Colonic mucosa (tissue), 4 donors: Measurements from ENCODE around the gene GORASP1. TPM values are rescaled to one million over a fixed set of nuclear protein-coding genes. Genes with fewer than 3 reads are reported as not detected.
A peak's percentile ranks its signal among the peaks of the same experiment; 100 is the strongest.
"Not testable (repeated sequence)": the region's sequence is repeated elsewhere in the genome, so short reads cannot be mapped to it uniquely, and the experiment has no call there.

Source experiments
- DNase-seq: peaks from one replicate; pipeline ENCODE4 v3.0.0-alpha.2; 2020
- H3K27ac ChIP-seq: fragments of 200-600 bp; one replicate; pipeline ENCODE4 v1.8.0; 2021
- H3K27me3 ChIP-seq: fragments of 200-600 bp; one replicate; pipeline ENCODE4 v1.8.0; 2021
- H3K36me3 ChIP-seq: fragments of 200-600 bp; one replicate; pipeline ENCODE4 v1.8.0; 2021
- H3K4me1 ChIP-seq: fragments of 200-600 bp; one replicate; pipeline ENCODE4 v1.8.0; 2021; ENCODE audit warnings: mild to moderate bottlenecking
- H3K4me3 ChIP-seq: fragments of 200-600 bp; one replicate; pipeline ENCODE4 v1.8.0; 2021
- H3K9ac ChIP-seq, 2 donors: one replicate each; pipeline ENCODE4 v1.7.0; 2013; ENCODE audit warnings: control low read depth in 2 of 2, low read depth in 2 of 2, low read length in 2 of 2
- H3K9me3 ChIP-seq: fragments of 200-600 bp; one replicate; pipeline ENCODE4 v1.8.0; 2021
- CTCF ChIP-seq: fragments of 200-600 bp; IDR thresholded peaks from one replicate; pipeline ENCODE4 v1.8.0; 2022; ENCODE audit warnings: antibody characterized with exemption, mild to moderate bottlenecking
- intact Hi-C: fragments of 100-400 bp; cut with DNase I; formaldehyde crosslinking; loops from one replicate; pipeline ENCODE4 v1.14.1; 2022
- total RNA-seq, 2 donors: library from RNA; stranded (reverse); fragmentation: NEBNext Ultra II Directional in 1 of 2; extraction: Animal tissue kit (Norgen Biotek cat#: 25700) in 1 of 2; gene quantifications; one replicate each; pipeline ENCODE4 v1.2.1, GENCODE V29; 2021
- donor health status: healthy.
- donor health status: DM: no; HTN: no; CAD: no.
- donor health status: DM: no; HTN: no; CAD: no.

GORASP1 gene
- total RNA-seq, 2 donors from 2014 or later, result 84.2 to 106 TPM

DNA sequence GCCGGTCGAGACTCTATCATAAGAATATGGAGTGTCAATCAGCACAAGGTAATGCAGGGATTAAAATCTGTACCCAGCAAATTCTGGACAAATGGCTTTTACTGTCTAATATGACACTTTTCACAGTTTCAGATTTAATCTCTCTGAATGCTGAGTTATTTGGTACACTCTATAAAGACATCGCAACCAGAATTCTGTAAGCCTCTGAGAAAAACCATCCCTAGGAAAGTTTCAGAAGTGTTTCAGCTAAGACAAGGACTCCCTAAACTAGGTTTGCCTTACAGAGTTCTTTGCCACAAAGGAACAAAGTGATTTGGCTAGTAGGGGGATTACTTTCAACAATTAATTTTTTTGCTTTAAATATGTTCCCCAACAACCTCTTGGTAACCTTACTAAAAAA, 44.3 kb downstream of the GORASP1 start:
- no peak for DNase-seq
- no peaks in the 10 kb centered on the region for H3K27me3 ChIP-seq
- H3K36me3 ChIP-seq, result no peaks in the 10 kb centered on the region
- no peaks in the 10 kb centered on the region for H3K4me1 ChIP-seq
- no peak overlapping the region for H3K9ac ChIP-seq
- H3K27ac ChIP-seq, result no peak overlapping the region
- H3K9me3 ChIP-seq, result no peaks in the 10 kb centered on the region
- no peak for TF ChIP-seq CTCF
- intact Hi-C loops, result no loop called here
- H3K4me3 ChIP-seq, result no peak overlapping the region

DNA sequence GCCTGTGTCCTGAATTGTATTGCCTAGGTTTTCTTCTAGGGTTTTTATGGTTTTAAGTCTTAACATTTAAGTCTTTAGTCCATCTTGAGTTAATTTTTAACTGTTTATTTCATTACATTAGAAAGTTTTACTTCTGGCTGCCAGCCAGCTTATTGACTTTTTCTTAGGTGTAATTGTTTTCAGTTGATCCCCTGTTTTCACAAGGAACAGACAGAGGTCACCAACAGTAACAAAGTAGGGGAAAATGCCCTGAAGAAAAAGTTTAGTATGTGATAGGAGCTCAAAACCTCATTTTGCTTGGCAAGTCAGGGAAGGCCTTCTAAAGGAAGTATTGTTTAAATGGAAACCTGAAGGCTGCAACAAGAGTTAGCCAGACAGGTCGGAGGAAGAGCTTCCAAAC, 45.2 kb downstream of the GORASP1 start:
- no peaks in the 10 kb centered on the region for H3K27me3 ChIP-seq
- no peak overlapping the region for H3K27ac ChIP-seq
- intact Hi-C loops, result no loop called here
- H3K9me3 ChIP-seq, result no peaks in the 10 kb centered on the region
- no peak overlapping the region for H3K9ac ChIP-seq
- H3K4me3 ChIP-seq, result no peak overlapping the region
- peak; percentile 28 for DNase-seq
- no peaks in the 10 kb centered on the region for H3K4me1 ChIP-seq
- TF ChIP-seq CTCF, result no peak
- no peaks in the 10 kb centered on the region for H3K36me3 ChIP-seq

DNA sequence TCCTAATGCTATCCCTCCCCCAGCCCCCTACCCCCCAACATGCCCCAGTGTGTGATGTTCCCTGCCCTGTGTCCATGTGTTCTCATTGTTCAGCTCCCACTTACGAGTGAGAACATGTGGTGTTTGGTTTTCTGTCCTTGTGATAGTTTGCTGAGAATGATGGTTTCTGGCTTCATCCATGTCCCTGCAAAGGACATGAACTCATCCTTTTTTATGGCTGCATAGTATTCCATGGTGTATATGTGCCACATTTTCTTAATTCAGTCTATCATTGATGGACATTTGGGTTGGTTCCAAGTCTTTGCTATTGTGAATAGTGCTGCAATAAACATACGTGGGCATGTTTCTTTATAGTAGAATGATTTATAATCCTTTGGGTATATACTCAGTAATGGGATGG, 46.2 kb downstream of the GORASP1 start:
- H3K9ac ChIP-seq, H3K4me1 ChIP-seq, DNase-seq, H3K36me3 ChIP-seq, H3K27ac ChIP-seq, H3K27me3 ChIP-seq, H3K4me3 ChIP-seq, intact Hi-C loops, H3K9me3 ChIP-seq: not testable (repeated sequence)

DNA sequence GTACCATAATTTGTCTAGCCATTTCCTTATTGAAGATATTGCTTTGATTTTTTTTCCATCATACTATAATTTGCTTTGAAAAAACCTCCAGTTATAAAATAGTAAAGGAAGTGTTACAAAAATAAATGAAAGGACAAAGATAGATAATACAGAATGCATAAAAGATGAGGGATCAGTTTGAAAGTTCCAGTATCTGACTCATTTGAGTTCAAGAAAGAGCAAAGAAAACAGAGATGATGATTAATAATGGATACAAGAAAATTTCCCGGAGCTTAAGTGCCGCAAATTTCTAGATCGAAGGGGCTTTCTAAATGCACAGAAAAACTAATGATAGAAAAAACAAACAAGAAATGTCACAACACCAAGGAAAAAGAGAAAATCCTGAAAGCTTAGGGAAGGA, 51.3 kb downstream of the GORASP1 start:
- DNase-seq, result no peak
- Histone ChIP-seq H3K9me3 (no peaks in the 10 kb centered on the region), H3K27ac (no peak overlapping the region), H3K4me3 (no peak overlapping the region), H3K9ac (no peak overlapping the region), H3K27me3 (no peaks in the 10 kb centered on the region), H3K4me1 (no peaks in the 10 kb centered on the region), H3K36me3 (no peaks in the 10 kb centered on the region)
- no peak for TF ChIP-seq CTCF
- intact Hi-C loops, result no loop called here

- H3K27me3 ChIP-seq, result no peaks in the 10 kb centered on the region
- no peak overlapping the region for H3K9ac ChIP-seq
- no peak overlapping the region for H3K4me3 ChIP-seq
- no peak for DNase-seq
- no peak overlapping the region for H3K27ac ChIP-seq
- no peaks in the 10 kb centered on the region for H3K9me3 ChIP-seq
- TF ChIP-seq CTCF, result no peak
- H3K36me3 ChIP-seq, result no peaks in the 10 kb centered on the region
- no peaks in the 10 kb centered on the region for H3K4me1 ChIP-seq
- intact Hi-C loops, result no loop called here
These were observed 53.7 kb downstream of the GORASP1 start for GRCh38 chr3:39053696-39054095.

DNA sequence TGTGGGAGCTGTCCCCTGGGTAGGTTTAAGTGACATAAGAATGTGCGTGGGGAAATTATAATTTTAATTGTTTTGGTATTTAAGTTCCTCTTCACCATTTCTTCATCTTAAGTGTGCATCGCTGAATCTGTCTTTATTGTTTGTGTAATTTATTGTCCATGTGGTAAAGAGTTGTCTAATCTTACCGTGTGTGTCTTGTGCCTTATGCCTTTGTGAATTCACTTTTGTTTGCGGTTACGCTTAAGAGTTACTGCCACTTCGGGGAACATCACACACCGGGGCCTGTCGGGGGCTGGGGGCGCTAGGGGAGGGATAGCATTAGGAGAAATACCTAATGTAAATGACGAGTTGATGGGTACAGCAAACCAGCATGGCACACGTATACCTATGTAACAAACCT, 54.8 kb downstream of the GORASP1 start:
- DNase-seq, result no peak
- peak overlapping the region; percentile 81 for H3K27ac ChIP-seq
- H3K4me1 ChIP-seq, result no peaks in the 10 kb centered on the region
- TF ChIP-seq CTCF, result no peak
- H3K36me3 ChIP-seq, result no peaks in the 10 kb centered on the region
- H3K4me3 ChIP-seq, result peak overlapping the region; percentile 97
- H3K9ac ChIP-seq, result peak overlapping the region; percentile 77 to 87
- no peaks in the 10 kb centered on the region for H3K27me3 ChIP-seq
- intact Hi-C loops, result no loop called here
- H3K9me3 ChIP-seq, result no peaks in the 10 kb centered on the region
